Activated CD4-positive, CD25-positive, alpha-beta regulatory T cell treated with anti-CD3 and anti-CD28 coated beads, Interleukin-2, amount 50 U/mL, for 24 hours (primary cell): ENCODE measurements around the gene DPF3.
A peak's percentile ranks its signal among the peaks of the same experiment; 100 is the strongest.

Experiments used
- ATAC-seq, 2 donors: fragments of 150-1000 bp; cut with Tn5 transposase; one replicate each; pipeline ENCODE4 v1.10.0; 2021; ENCODE audit warnings: mild to moderate bottlenecking in 1 of 2, moderate library complexity in 1 of 2

DPF3 gene

DNA sequence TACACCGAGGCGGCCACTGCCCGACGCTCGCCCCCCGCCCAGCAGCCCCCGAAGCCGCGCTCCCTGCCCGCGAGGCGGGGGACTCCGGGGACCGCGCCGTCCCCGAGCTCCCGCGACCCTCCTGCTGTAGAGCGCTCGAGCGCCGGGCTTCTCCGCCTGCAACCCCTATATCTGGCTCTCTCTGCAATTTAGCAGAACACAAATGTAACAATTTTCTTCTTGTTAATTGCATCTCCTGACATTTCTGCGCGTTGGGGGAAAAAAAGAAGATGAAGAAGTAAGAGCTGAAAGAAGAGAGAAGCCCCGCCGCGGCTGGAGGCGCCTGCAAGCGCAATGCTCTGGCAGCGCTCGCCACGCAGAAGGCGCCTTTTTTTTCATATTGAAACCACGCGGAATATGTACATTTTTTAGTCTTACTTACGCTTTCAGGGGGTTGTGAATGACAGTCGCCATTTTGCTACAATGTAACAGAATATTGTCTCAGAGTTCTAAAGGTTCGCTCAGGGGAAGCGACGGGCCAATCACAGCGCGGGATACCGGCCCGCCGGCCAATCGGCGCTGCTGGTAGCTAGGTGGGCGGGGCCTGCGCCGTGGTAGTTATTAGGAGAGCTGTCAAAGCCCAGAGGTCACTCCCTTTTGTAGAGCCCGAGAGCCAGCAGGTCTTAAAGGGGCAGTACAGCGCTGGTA is at the start of gene DPF3:
TSS of gene DPF3 (minus strand) at position 466 of the 687 bp plus-strand sequence. CDS start at position 453, 13 bp downstream.
- ATAC-seq, result peak; percentile 99 to 100

DNA sequence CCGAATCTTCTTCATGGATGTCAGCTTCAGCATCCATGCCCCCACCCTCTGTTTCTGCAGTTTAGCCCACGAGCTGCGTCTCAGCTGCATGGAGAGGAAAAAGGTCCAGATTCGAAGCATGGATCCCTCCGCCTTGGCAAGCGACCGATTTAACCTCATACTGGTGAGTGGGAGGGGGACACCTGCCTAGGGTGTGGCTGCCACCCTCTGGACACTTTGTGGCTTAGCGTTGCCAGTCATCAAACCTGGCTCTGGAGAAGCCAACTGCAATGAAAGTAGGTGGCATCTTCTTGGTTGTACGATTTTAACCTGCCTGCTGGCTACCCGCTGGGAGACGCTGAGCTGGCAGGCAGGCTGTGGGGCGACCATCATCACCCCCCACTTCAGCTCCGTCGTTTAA is 49.0 kb upstream of the DPF3 start:
- no peak for ATAC-seq

DNA sequence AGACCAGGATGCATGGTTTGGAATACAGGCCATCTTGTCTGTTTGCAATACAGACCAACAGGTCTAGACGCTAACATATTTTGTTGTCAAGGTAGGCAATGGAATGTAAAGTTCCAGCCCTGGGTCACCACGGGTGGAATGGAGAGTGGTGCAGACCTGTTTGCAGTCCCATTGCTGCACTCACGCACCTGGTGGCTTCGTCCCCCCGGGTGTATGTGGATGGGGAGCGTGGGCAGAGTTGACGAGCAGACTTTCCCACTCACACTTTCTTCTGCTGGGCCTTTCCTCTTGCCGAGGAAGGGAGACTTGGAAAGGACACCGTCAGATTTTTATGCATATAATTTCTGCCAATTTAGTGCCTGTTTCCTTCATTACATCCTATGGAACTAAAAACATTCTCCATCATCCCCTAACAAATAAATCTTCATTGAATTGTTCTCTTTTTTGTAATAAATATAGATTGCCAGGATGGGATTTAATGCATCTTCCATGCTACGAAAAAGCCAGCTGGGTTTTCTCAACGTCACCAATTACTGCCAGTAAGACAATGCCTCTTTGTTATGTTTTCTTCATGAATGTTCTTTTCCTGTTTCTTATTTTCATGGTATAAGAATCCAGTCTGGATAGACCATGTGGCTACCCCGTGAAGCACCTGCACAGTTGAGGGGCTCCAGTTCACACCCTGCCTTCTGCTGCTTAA is 47.5 kb upstream of the DPF3 start:
- no peak for ATAC-seq

DNA sequence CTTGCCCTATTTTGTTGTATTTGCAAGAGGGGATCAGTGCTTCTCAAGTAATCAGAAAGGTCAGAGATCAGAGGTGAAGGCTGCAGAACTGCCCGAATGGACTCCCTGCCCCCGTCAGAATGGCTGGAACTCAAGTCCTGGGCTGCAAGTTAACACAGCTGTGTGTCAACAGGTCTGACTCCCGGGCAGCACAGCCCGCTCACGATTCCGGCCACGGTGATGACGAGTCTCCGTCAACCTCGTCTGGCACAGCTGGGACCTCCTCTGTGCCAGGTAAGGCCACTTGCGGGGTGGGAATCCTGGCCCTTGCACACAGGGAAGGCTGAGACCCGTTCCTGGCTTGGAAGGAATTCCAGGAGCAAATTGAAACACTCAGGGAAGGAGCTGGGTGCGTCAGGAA is 45.7 kb upstream of the DPF3 start:
- no peak for ATAC-seq

DNA sequence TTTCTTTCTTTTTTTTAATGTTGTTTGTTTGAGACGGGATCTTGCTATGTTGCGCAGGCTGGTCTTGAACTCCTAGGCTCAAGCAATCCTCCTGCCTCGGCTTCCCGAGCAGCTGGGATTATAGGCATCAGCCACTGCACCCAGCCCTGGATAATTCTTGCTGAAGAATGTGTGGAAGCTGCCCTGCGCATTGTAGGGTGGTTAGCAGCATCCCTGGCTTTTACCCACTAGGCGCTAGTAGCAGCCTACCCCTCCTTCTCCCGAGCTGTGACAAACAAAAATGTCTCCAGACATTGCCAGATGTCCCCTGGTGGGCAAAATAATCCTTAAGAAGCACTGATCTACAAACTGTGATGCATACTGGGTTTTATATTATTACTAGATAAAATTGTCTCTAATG is 39.0 kb upstream of the DPF3 start:
- ATAC-seq, result no peak

DNA sequence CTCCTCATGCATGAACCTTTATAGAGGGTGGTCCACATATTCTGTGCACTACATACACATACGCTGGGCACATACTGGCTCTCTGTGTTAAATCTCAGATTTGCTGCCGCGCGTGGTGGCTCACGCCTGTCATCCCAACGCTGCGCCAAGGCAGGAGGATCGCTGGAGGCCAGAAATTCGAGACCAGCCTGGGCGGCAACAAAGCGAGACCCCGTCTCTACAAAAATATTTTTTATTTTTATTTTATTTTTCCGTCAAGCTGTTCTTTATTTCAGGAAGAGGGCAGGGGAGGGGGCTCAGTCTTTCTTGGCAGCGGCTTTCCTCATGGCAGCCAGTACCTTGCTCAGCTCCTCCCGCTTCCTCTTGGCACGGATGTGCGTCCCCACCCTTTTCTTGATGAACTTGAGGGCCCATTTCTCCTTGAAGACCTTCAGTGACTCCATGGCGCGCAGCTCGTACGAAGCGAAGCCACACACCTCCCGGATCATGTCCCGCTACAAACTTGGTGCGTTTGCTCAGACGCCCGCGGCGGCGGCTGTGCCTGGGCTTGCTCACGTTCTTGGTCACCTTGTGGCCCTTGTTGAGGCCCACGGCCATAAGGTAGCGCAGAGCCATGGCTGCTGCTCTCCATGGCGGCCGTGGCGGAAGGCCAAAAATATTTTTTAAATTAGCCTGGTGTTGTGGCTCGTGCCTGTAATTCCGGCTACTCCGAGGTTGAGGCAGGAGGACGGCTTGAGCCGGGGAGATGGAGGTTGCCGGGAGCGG is 35.6 kb upstream of the DPF3 start:
- no peak for ATAC-seq

DNA sequence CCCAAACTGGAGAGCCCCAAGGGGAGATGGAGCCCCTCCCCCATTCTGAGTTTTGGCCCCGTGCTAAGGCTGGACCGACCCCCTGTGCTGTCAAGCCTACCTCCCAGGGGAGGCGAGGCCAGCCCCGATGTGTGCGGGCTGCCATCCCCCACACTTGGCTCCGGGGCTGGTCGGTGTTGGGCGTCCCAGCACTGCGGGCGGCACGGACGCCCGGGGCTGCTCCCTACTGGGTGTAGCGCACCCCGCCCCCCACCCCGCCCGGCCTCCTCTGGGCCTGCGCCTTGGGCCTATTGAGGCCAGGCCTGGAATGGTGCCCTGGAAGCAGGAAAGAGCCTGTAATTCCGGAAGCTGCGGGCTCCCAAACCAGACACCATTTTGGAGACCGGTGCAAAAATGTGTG is 35.0 kb upstream of the DPF3 start:
- no peak for ATAC-seq

DNA sequence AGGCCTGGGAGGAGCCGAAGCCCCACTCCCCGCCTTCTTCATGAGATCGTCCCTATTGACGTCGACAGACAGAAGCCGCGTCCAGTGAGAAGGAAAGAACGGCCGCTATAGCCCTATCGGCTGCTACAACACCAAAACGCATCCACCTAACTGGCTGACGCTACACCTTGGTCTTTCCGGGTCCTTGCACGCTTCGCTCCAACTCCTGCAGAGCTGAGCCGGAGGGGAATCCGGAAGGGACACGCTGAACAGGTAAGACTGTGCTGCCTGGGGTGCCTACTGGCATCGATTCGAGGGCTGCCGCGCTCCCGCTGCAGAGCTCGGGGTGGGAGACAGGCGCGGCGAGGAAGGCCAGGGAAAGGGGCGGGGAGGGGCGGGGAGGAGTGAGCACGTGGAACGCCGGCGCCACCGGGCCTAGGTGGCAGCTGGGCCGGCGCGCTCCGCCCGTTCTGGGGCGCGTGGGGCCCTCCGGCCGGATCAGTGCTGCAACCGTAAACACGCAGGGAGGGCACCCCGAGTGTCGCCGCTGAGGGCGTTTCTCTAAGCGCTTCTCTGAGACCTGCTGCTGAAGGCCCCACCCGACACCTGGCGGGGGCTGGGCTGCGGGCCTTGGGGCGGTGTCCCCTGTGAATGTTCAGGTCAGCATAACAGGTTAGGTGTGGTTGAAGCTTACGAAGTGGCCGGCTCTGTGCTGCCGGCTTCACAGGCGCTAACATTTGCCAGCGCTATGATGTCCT is 32.6 kb upstream of the DPF3 start, which contains the start of gene DCAF4:
TSS of gene DCAF4 (plus strand) at position 173 of the 737 bp plus-strand sequence. CDS start 11,515 bp downstream, outside the sequence.
- ATAC-seq, result peak; percentile 96 to 98

DNA sequence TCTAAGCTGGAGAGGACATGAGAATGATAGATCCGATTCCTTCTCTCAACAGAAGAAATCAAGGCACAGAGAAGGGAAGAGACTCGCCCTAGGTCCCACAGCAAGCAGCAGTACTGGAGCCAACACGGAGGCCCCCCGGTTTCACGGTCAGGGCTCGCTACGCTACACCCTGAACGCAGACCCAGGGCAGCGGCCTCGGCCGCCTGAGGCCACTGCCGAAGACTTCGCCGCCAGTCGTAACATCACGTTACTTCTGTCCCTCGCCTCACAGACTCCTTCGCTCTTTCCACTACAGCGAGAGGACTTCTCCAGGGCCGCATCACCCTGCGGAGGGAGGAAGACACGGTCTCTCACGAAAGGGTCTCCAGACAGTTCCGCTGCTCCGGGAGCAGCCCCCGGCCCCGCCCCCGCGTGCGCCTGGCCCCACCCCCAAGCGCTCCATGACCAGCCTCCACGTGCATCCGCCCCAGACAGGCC is 32.0 kb upstream of the DPF3 start:
- ATAC-seq, result no peak

DNA sequence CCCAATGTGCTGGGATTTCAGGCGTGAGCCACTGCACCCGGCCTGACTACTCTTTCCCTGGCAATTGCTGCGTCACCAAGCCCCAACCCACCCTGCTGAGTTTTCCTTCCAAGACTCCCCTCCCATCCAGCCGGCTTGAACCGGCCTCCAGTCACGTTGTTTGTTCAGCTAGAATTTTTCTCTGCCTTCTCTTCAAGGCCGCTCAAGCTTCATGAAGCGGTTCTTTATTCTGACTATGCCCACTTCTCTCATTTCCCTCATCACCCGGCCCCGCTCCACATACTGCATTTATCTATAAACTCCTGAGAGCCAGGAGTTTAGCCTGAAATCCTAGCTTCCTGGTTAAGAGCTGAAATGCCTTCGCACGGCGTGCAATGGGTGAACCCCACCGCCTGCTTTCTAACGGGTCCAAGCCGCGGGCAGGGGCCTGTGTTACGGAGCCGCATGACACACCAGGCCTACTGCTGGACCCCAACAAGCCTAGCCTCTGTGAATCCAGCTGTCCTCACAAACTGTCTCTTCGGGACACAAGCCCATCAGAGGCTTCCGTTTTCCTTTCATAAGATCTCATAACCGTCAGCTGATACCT is 31.4 kb upstream of the DPF3 start:
- no peak for ATAC-seq

DNA sequence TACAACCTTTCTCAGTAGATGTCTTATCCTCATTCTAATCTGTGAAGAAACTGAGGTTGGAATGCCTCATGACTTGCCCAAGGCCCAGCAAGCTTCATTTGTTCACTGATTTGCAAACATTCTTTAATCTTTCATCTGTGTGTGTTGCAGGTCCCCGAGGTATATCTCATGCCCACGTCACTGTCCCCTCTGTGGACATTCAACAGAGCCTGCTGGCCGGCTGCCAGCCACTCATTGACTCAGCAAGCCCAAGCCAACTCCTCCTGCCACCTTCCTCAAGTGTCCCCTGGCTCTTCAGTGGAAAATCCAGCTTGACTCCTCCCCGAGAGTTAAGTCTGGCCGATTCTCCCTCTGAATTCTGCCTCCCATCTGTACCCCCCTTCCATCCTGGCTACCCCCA is 30.4 kb upstream of the DPF3 start:
- ATAC-seq, result no peak

DNA sequence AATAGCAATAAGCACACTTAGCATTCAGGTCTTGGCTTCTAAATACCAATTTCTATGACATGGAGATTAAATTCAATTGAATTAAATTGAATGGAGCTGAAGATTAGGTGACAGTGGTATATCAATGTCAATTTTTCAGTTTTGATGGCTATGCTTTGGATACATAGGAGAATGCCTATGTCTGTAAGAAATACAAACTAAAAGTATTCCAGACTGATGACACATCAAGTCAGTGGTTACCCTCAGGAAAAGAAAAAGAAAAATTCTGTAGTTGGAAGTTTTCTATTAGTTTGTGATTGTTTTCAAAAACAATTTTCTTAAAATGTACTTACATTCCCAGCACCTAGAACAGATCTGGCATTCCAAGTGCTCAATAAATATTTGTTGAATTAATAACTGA is 27.5 kb upstream of the DPF3 start:
- ATAC-seq, result no peak

DNA sequence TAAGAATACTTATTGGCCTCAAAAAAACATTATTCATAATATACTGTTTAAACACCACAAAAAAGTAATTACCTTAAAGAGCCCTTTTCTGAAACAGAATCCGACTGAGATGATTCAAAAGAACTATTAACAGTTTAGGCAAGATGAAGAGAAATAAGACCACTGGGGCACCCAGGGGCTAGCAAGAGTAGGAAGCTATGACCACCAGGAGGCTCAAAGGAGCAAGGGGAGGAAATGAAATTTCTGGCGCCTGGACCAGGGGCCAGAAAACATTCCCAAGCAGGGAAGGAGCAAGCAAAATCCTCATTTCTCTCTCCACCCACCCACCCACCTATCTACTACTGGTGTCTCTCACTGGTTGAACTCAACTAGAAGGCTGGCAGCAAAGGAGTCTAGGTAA is 26.1 kb upstream of the DPF3 start:
- ATAC-seq, result no peak

DNA sequence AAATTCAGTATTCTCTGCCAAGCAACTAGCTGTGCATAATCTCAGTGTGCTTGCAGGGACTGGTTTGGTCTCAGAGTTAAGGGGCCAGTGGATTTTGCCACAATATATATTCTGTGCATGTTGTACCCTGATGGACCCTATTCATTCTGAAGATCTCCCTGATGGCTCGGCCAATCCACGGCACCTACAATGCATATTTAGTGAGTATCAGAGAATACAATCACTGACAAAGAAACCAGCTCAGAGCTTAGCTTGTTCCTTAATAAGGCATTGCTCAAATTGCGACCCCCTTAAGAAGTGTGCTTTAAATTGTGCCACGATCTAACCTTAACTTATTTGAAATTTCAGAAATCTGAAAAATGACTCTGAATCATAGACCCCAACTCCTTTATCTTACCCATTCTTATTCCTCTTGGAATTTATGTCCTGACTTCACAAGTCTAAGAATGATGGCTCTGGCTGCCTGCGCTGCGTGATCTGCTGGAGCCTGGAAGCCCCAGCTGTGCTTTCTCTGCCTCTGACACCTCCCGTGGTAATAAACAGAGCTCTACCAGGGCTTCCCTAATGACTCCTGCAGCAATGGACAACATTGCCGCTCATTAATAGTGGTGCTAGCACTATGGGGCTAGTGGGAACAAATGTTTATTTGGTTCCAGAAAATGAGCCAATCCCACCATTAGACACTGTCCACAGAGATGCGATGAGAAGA is 23.3 kb upstream of the DPF3 start:
- no peak for ATAC-seq

DNA sequence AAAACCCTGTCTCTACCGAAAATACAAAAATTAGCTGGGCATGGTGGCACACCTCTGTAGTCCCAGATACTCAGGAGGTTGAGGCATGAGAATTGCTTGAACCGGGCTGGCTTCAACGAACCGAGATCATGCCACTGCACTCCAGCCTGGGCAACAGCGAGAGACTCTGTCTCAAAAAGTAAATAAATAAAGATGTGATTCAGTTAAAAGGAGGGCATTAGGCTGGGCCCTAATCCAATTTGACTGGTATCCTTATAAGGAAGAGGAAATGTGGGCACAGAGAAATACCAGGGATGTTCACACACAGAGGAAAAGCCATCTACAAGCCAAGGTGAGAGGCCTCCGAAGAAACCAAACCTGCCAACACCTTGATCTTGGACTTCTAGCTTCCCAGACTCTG is 22.3 kb upstream of the DPF3 start:
- no peak for ATAC-seq

DNA sequence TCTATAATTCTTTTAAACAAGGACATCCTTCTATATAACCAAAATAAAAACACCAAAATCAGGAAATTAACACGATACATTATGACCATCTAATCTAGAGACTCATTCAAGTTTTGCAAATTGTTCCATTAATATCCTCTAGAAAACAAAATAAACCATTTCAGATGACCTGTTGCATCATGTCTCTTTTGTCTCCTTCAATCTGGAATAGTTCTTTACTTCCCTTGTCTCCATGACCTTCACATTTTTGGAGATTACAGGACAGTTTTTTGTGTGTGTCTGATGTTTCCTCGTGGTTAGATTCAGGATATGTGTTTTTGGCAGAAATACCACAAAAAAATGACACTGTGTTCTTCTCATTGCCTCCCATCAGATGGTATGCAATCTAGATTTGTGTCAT is 19.9 kb upstream of the DPF3 start:
- no peak for ATAC-seq

DNA sequence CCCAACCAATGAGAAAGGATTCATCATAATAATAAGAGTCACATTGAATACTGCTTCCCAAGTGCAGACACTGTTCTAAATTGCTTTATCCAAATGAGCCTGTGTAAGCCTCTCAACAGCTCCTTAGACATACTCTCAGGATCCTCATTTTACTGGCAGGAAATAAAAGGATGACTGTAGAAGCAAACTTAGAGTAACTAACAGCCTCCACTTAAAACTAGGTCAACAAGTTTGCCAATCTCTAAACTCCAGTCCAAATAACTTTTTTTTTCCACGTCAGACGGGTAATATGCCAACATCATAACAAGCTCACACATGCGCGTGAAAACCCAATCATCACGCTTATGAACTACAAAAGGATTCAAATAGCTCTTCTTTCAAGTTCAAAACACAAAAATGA is 15.3 kb upstream of the DPF3 start:
- no peak for ATAC-seq

DNA sequence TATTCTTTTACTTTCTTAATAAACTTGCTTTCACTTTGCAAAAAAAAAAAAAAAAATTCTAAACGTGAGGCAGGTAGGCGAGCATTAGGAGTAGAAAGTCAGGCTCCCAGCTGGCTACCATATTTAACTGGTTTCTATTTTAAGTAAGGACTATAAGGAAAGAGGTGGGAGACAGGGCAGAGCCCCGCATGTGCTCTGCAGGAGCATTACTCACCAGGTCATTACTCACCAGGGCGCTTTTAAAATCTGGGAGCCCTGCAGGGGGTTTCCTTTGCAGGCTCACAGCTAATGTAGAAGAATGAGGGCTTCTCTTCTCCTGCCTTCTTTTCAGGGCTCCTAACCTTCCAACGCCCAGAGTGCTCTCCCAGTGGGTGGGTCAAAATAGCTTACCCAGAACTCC is 14.0 kb upstream of the DPF3 start:
- ATAC-seq, result peak; percentile 38 to 43

DNA sequence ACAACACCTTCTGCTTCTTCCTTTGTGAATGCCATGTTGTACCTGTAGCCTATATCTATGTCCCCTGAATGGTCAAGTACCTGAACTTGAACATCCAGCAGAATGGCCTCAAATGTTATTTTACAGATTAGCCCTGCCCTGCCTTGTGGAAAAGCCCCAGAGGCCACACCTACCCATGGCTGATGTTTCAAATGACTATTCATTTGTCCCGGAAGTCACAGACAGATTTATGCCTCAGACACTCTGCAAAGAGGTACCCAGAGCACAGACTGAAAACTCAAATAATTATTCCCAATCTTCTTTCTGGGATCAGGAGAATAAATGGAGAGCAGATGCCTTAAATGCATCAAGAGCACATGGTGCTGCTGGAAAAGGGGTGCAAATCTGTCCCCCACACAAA is 13.0 kb upstream of the DPF3 start:
- no peak for ATAC-seq

DNA sequence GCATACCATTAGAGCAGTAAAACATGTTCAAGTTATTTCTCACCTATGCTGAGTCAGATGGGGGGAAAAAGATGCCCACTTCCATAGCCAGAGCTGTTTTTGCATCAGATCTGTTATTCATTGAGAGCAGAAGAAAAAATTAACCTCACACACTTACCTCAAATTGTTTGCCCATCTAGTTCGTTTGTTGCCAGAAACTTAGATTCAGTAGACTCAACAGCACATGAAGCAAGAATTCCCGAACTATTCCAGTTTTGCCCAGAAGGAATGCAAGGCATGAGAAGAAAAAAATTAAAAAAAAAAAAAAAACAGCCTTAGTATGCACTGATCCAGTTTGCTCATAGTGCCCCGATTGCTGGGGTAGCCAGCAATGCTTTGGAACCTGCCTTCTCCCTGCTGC is 12.4 kb upstream of the DPF3 start:
- ATAC-seq, result no peak

DNA sequence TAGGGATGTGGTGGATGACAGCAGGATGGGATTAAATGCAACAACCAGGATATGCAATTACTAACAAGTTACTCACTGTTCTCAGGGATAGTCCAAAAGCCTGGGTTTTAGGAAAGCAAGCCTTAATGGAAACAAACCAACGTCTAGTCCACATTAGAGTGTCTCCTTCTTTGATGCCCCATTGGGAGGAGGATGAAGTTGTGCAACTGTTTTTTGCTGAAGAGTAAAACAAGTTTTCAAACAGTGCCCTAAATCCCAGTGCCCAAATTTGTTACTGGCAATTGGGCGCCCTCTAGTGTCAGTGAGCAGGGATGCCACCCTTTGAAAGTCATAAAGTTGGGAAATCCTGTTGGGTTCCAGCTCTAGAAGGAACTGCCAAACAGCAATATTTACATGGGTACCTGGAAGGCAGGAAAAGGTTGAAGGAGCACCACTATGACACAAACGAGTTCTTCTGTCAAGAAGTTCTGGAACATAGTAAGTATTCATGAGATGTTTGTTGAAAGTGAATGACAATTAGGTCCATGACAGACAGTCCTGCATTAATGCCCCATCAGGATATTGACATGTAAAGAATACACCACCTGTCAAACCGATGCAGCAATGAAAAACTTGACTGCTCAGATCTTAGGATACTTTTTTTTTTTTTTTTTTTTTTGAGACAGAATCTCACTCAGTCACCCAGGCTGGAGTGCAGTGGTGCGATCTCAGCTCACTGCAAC is 11.1 kb upstream of the DPF3 start:
- peak; percentile 48 to 55 for ATAC-seq
